Kasumi-1 (cell line): ENCODE measurements around the gene COL24A1.
"Not testable (repeated sequence)": the region's sequence is repeated elsewhere in the genome, so short reads cannot be mapped to it uniquely, and the experiment has no call there.

ENCODE experiments used
- DNase-seq, 2 experiments: peaks; one replicate each; lab custom pipeline; 2025; lab: John Stamatoyannopoulos, UW

The COL24A1 gene

DNA sequence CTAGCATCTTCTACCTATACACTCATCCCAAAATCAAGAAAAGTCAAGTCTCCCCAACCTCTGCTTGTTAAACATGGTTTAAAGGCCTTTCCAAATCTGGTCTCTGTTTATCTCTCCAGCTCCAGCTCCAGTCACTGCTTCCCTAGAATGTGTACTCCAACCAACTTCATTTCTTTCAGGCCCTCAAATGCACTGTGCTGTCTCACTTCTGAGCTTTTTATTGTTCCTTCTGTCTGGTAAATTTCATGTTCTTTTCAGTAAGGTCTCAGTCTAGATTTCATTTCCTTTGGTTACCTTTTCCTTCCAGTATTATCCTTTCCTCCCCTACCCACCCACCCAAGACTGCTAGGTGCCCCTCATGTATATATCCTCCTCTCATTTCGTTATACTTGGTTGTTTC is 3.7 kb downstream of the COL24A1 start:
- DNase-seq: no peak

DNA sequence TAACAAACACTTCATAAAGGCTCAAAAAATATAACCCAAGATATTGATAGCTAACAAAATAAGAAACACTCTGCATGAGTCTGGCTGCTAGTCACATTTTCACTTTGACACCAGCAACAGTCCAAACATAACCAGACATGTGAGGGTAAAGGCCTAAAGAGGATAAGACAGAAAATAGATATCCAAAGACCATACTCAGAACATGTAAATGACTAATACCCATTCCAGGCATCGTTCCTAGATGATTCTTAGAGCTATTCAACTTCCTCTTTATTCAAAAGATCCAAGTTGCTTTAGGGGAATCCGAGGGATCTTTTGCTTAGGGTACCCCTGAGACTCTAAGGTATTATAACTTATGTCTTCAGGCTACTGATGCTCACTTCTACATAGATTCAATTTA is 5.1 kb downstream of the COL24A1 start:
- DNase-seq: no peak

DNA sequence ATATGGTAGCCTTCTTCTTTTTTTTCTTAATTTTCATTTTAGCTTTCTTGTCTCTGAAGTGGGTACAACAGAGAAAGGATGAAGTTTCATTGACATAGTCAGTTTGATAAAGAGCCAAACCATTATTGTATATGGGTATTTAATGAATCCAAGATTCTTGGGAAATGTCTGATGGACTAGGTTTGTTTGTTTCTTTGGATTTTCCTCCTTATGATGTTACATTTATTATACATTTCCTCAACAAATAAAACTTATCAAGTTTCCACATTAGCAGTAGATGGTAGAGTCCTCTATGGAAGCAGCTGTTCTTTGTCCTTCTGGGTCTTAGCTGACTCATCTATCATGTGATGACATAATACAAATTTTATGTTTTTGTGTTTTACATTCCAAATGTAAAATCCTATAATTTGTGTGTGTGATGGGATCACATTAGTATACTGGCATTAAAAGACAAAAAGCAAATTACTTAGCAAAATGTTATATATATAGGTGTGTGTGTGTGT is 6.0 kb downstream of the COL24A1 start:
- DNase-seq: no peak

DNA sequence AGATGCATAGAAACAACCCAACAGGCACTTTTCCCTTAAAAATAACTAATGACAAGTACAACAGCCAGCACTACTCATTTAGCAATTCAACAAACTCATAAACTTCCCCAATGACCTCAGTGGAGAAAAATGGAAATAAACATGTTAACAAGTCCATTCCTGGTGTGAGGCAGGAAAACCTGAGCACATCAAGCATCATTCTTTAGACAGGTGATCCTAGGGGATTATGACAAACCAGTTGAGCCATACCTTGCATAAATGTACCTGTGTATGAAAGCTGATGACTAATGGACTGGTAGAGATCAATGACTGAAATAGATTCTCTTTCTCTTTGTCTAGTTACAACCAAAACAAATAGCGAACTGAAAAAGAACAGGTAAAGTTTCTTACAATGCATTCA is 7.0 kb downstream of the COL24A1 start:
- DNase-seq: no peak

DNA sequence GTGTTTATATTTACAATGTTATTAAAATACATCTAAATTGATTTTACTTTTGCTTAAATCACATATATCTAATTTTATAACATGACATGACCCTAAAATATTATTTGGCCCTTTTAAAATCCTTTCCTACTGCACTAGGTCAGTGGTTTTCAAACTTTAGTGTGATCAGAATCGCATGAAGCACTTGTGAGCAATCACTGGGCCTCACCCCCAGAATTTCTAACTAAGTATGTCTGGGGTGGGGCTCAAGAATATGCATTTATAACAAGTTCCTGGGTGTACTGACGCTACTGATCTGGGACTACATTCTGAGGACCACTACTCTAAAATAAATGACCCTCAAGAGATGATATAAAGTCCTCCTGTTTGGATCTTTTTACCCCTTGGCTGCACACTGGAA is 8.8 kb downstream of the COL24A1 start:
- DNase-seq: no peak

DNA sequence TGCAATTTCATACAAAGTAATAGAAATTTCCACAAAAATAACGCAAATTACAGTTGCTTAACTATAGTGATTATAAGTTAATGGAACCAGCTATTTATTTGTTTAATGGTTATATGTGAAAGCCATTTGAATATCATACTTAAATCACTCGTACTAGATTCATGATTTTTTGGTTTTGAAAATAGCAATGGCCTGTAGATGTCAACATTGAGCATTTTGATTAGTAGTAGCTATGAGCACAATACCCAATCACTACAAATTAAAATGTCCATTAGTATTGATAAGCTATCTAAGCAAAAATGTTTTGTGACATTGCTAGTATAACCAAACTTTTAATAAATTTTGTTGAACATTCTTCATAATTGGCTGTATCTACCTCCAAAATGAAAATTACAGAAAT is 10.0 kb downstream of the COL24A1 start:
- DNase-seq: peak in 1 of 2 experiments; percentile 17

DNA sequence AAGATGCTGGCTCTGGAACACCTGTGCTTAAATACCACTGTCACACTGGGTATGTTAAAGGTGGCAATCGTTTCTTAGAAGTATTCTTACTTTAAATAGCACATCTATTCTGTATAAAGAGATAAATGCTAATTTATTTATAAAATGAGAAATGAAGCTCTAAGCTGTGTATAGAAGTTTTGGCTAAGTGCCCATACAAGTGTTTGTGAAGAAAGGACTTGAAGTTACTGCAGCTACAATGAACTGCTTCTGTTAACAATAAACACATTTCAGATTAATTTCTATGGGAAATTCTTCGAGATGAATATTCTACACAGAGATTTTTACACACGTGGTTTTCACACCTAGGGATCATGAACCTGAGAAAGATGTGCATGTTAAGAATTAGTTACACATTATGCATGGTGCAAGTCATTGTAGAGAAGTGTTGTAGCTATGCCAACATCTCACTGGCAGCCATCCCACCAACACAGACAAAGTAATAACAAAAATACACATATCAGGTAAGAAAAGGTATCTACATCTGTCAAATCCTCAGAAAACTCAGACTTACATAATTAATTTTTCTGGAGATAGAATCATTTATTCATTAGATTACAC is 16.2 kb downstream of the COL24A1 start:
- no peak for DNase-seq

DNA sequence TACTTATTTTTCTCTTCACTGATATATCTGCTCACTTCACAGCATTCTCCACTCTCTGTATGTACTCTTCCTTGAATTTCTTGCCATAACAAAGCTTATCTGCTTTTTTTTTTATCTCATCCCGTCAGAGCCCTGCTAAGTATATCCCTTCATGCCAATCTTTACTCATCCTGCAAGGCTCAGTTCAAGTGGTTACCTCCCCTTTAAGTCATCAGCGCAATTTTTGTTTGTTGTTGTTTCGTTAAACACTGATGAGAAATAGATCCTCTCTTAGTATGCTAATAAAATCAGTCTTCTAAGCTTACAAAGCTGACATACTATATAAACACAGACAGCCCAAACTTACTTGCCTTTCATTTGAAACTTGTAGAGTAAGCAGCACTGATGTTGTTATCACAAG is 17.8 kb downstream of the COL24A1 start:
- DNase-seq: no peak

DNA sequence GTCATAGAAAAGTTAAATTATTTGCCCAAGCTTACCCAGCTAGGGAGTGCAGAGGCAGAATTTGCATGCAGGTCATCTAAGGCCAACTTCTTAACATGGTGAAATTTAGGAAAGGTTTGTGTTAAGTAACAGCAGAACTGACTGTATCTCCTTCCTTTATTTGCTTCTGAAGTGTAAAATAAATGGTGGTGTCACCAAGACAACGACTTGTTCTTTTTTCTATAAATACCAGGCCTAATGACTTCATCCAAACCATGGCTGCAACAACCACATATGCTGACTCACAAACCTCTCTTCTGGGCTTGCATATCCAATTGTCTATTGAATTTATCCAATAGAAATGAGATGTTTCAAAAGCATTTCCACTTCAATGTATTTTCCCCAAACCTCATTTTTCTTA is 19.1 kb downstream of the COL24A1 start:
- DNase-seq: peak; percentile 62 to 72

DNA sequence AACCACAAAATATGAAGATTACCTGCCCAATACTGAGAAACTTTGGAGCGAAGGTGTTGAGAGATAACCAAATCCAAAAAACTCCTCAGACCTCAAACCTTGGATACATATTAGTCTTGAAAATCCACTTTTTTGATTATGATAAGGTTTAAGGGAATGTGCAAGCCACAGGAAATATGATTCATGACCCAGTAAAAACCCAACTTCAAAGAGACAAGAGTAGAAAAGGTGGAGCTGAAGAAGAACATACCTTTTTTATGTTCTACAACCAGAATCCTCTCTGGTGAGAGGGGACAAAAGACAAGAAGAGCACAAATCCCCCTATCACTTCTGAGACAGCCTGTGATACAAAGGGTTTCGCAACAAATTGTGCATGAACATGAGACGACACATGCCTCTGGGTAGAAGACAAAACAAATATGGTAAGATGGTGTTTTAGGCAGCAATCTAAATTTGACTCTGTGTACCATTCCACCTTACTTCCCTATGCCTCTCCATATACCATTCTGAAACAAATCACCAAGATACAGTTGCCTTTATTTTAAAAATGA is 37.3 kb downstream of the COL24A1 start:
- no peak for DNase-seq

DNA sequence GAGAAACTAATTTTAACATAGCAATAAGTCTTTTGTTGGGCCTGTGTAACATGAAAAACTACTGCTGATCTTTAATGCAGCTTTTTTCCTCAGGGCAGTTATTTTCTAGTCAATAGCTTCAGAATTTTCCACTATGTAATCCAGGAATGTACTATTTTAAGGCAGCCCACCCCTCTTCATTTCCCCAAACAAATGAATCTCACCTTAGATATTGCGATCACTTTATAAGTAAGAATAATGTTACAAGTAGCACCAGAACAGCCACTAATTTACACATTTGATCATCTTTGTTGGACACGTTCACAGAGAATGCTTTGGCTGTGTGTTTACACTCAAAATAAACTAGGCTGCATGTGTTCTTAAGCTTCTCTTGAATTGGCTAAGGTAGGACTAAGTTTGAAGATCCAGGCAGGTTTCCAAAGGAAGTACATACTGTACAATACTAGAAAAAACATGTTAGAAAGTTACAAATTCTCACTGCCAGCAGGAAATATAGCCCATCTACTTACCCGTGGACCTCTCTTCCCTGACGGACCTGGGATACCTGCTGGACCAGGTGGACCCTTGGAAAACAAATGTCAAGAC is 41.7 kb downstream of the COL24A1 start:
- DNase-seq: no peak

DNA sequence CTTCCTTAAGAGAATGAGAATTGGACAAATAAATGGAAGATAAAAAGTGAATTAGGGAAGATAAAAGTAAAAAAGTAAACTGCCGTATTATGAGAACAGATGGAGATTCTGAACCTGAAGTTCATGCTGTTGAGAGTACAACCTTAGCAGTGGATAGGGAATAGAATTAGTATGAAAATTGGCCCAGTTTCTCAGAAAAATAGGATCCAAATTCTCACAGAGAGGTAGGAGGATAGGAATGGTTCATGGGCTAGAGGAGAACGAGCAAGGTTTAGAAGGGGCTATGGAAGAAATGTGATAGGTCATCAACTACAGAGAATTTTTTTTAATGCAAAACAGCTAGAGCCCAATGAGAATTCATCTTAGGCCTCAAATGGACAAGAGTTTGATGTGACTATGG is 42.3 kb downstream of the COL24A1 start:
- DNase-seq: no peak

DNA sequence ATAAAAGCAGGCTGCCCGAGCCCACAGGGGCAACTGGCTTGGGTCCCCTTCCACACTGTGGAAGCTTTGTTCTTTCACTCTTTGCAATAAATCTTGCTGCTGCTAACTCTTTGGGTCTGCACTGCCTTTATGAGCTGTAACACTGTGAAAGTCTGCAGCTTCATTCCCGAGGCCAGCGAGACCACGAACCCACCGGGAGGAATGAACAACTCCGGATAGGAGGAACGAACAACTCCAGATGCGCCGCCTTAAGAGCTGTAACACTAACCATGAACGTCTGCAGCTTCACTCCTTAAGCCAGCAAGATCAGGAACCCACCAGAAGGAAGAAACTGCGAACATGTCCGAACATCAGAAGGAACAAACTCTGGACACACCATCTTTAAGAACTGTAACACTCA is 45.0 kb downstream of the COL24A1 start:
- not testable (repeated sequence) for DNase-seq

DNA sequence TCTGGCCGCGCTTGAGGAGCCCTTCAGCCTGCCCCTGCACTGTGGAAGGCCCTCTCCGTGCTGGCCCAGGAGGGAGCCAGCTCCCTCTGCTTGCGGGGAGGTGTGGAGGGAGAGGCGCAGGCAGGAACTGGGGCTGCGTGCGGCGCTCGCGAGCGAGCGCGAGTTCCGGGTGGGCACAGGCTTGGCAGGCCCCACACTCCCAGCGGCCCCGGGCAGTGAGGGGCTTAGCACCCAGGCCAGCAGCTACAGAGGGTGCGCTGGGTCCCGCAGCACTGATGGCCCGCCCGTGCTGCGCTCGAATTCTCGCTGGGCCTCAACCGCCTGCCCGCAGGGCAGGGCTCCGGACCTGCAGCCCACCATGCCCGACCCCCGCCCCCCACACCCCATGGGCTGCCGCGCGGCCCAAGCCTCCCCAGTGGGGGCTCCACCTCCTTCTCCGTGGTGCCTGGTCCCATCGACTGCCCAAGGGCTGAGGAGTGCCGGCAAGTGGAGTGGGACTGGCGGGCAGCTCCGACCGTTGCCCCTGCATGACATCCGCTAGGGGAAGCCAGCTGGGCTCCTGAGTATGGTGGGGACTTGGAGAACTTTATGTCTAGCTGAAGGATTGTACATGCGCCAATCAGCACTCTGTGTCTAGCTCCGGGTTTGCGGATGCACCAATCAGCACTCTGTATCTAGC is 46.0 kb downstream of the COL24A1 start:
- DNase-seq: no peak

DNA sequence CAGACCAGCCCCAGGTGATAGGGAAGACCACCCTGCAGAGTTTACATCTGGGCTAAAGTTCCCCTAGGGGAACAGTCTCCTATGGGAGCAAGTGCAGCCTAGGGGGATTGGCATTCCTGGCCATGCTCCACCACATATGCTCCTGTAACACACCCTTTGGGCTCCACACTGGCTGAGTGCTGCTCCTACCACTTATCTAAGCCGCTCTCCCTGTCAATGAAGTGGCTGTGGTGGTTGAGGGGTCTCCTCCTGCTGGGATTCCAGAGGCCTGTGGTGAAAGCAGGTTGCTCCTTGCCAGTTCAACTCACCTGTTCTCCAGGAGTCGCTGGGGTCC is 51.1 kb downstream of the COL24A1 start:
- DNase-seq: no peak

DNA sequence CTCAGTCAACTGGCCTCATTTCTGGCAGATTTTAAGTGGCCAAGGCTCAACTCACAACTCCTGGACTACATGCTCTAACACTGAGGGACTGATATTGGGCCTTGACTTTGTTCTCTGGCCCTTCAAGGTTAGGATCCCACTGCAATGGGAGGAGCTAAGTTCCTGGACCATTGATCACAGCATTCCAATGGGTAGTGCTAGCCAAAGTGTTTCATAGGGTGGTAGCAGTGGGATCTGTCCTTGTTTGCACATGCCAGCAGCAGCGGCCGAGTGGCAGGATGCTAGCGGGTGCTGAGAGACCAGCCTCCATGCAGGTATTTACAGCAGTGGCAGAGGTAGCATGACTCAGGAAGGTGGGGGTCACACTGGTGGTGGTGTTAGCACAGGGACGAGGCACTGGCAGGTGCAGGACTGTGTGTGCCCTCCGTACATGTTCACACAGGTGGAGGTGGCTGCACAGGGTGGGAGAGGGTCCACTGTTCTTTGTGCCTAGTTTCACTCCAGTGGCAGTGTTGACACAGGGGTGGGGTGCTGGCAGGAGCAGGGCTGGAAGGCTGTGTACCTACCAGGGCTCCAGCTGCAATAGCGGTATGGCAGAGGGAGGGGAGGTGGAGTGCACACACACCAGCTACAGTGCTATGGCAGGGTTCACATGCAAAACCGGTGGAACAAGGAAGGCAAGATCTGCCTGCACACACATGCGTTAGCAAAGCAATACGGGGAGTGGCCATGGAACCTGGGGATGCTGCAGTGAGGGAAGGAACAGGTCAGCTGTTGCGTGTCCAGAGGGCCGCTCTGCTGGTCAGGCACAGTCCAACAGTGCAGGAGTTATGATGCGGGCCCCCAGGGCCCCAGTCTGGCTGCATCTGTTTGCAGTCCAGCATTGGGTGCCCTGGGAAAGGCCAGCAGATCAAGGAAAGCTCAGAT is 51.7 kb downstream of the COL24A1 start:
- DNase-seq: no peak

DNA sequence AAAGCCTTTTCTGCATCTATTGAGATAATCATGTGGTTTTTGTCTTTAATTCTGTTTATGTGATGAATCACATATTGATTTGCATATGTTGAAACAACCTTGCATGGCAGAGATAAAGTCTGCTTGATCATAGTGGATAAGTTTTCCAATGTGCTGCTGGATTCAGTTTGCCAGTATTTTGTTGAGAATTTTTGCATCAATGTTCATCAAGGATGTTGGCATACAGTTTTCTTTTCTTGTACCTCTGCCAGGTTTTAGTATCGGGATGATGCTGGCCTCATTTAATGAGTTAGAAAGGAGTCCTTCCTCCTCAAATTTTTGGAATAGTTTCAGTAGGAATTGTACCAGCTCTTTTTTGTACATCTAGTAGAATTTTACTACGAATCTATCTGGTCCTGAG is 55.0 kb downstream of the COL24A1 start:
- DNase-seq: no peak

DNA sequence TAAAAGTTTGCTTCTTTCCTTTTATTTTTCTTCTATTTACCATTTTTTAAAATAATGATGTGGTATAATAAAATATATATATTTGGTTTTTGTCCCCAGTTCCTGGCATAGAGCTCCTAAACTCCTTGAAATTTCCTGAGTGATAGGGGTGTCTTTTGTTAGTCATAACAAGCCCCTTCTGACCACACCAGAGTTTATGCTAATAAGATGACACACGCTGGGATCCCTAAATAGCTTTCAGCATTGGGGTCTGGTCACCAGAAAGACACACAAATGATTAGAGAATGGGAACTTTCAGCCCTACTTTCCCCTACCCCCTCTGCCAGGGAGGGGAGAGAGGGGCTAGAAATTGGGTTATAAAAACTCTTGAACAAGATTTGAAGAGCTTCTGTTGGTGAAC is 56.2 kb downstream of the COL24A1 start:
- DNase-seq: no peak

DNA sequence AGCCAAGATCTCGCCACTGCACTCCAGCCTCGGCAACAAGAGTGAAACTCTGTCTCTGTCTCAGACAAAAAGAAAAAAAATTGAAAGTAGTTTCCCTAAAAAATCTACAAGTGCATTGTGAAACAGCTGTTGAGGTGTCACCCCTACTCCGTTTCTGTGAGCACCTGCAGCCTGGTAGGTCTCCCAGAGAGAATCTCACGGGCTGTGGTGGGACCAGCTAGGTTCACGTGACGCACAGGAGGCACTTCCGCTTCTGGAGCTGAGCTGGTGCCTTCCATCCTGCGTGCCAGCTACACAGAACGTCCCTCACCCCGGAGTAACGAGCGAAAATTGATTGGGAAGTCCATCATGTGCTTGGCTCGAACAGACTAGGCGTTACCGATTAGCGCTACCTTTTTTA is 66.8 kb downstream of the COL24A1 start:
- no peak for DNase-seq

DNA sequence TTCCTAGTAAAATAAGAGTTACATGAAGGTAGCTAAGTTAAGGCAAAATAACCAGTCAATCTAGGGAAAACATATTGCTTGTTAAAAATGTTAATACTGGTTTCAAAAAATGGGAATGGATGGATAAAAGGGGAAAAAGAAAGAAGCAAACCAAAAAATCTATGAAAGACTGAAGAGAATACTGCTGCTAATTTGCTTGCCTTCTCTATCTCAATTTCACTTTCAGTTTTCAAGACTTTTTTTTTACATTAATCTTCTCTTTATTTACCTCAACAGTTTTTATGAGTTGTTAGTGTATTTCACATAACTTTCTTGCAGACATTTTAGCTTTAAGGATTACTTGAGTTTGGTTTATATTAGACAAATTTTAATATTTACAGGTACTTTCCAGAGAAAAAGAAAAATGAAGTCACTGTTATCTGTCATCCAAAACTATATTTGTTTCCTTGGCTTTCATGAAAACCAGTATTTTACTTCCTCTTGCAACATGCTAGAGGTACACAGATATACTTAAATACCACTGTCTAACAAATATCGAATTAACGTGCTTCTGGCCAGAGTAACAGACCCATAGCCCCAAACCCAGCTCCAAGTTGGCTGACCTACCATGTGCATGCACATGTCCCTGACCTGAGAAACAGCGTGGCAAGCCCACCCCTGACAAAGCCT is 70.7 kb downstream of the COL24A1 start:
- DNase-seq: no peak

DNA sequence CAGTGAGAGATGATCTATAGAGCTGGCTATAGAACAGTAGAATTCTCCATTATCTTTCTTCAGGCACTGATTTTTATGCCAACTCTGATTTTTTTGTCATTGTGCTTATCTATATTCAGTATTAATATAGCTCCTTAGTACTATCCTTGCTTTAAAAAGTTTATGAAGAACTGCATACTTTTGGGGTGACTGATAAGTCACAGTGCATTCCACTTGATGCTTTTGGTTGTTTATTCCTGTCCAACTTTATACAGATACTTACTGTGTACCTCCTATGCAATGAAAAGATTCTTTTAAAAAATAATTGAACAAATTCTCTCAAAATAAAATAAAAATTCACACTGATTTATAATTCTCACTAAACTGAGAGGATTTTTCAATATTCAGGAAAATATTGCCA is 71.6 kb downstream of the COL24A1 start:
- no peak for DNase-seq

DNA sequence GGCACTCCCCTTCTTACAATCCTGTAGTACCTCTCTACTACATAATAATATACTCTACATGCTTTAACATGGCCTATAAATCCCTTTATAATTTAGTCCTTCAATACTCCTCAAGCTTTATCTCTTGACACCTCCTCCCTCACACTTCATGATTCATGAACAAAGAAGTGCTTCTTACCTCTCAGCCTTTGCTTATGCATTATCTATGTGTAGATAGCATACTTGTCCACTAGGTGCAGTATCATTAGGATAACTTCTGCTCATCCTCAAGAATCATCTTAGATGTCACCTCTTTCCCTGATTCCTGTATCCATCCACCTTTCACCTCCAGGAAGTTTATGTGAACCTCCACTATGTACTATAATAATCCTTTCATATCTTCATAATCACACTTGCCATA is 74.4 kb downstream of the COL24A1 start:
- DNase-seq: peak; percentile 28 to 61
